HEK293T (cell line): Measurements from ENCODE around the gene GFI1.

ENCODE experiments used
- CTCF ChIA-PET: fragments of 350-600 bp; formaldehyde crosslinking; extraction: SDS; loops from one replicate; lab custom pipeline; 2021; ENCODE audit warnings: antibody characterized with exemption, inconsistent platforms; lab: Yijun Ruan, JAX
- POLR2A ChIA-PET: fragments of 350-600 bp; formaldehyde crosslinking; extraction: SDS; loops from one replicate; lab custom pipeline; 2020; ENCODE audit warnings: antibody characterized with exemption, inconsistent platforms; lab: Yijun Ruan, JAX
- DNase-seq: peaks from one replicate; pipeline ENCODE4 v3.0.0; 2012; ENCODE audit warnings: mixed read lengths; ENCODE audit errors: extremely low spot score
- ARNT ChIP-seq: fragments of 450-650 bp; IDR thresholded peaks from 2 replicates; pipeline ENCODE4 v1.6.1; 2017; ENCODE audit warnings: mild to moderate bottlenecking
- BHLHE40 ChIP-seq: fragments of 450-650 bp; IDR thresholded peaks from 2 replicates; pipeline ENCODE4 v1.6.1; 2016; ENCODE audit warnings: mild to moderate bottlenecking, moderate library complexity, borderline replicate concordance
- CTBP1 ChIP-seq: fragments of 450-650 bp; IDR thresholded peaks from 2 replicates; pipeline ENCODE4 v1.6.1; 2016; ENCODE audit warnings: borderline replicate concordance
- ELF4 ChIP-seq: fragments of 450-650 bp; IDR thresholded peaks from 2 replicates; pipeline ENCODE4 v1.6.1; 2017; ENCODE audit warnings: antibody characterized with exemption
- FOXA1 ChIP-seq: fragments of 450-650 bp; IDR thresholded peaks from 2 replicates; pipeline ENCODE4 v1.6.1; 2016; ENCODE audit warnings: mild to moderate bottlenecking
- FOXK2 ChIP-seq: fragments of 450-650 bp; IDR thresholded peaks from 2 replicates; pipeline ENCODE4 v1.6.1; 2016; ENCODE audit warnings: mild to moderate bottlenecking
- FOXM1 ChIP-seq: fragments of 450-650 bp; IDR thresholded peaks from 2 replicates; pipeline ENCODE4 v1.6.1; 2017; ENCODE audit warnings: mild to moderate bottlenecking, borderline replicate concordance
- HDGF ChIP-seq: fragments of 450-650 bp; IDR thresholded peaks from 2 replicates; pipeline ENCODE4 v1.6.1; 2017; ENCODE audit warnings: antibody characterized with exemption, borderline replicate concordance
- L3MBTL2 ChIP-seq: fragments of 450-650 bp; conservative IDR thresholded peaks from 2 replicates; pipeline ENCODE4 v1.6.1; 2016; ENCODE audit warnings: mild to moderate bottlenecking
- LEF1 ChIP-seq: fragments of 450-650 bp; IDR thresholded peaks from 2 replicates; pipeline ENCODE4 v1.6.1; 2017; ENCODE audit warnings: mild to moderate bottlenecking, borderline replicate concordance
- NFRKB ChIP-seq: fragments of 450-650 bp; IDR thresholded peaks from 2 replicates; pipeline ENCODE4 v1.6.1; 2016; ENCODE audit warnings: mild to moderate bottlenecking, moderate library complexity
- PKNOX1 ChIP-seq: fragments of 450-650 bp; IDR thresholded peaks from 2 replicates; pipeline ENCODE4 v1.6.1; 2016
- SP1 ChIP-seq: fragments of 450-650 bp; IDR thresholded peaks from 2 replicates; pipeline ENCODE4 v1.6.1; 2017
- SUZ12 ChIP-seq: fragments of 450-650 bp; IDR thresholded peaks from 2 replicates; pipeline ENCODE4 v1.6.1; 2016; ENCODE audit warnings: mild to moderate bottlenecking
- TARDBP ChIP-seq: fragments of 450-650 bp; IDR thresholded peaks from 2 replicates; pipeline ENCODE4 v1.6.1; 2016
- ZNF384 ChIP-seq: fragments of 450-650 bp; IDR thresholded peaks from 2 replicates; pipeline ENCODE4 v1.6.1; 2016

GFI1 gene

GRCh38 chr1:92430030-92430429, 56.7 kb downstream of the GFI1 start:
- TF ChIP-seq BHLHE40 (no peak), NFRKB (no peak), ARNT (no peak), FOXA1 (no peak), LEF1 (no peak), SP1 (no peak), ZNF384 (no peak), HDGF (no peak), ELF4 (no peak), SUZ12 (no peak), CTBP1 (no peak)
- CTCF ChIA-PET = no interaction called here
- DNase-seq = no peak
- POLR2A ChIA-PET = no interaction called here

GRCh38 chr1:92425617-92426016, 61.1 kb downstream of the GFI1 start:
- POLR2A ChIA-PET = no interaction called here
- no peak for DNase-seq
- TF ChIP-seq ARNT = no peak
- no peak for TF ChIP-seq NFRKB
- no peak for TF ChIP-seq FOXA1
- TF ChIP-seq ELF4 = no peak
- TF ChIP-seq SP1 = no peak
- TF ChIP-seq FOXM1 = no peak
- no peak for TF ChIP-seq TARDBP
- no peak for TF ChIP-seq LEF1
- no peak for TF ChIP-seq ZNF384
- TF ChIP-seq PKNOX1 = no peak
- TF ChIP-seq FOXK2 = no peak
- no peak for TF ChIP-seq CTBP1
- TF ChIP-seq SUZ12 = no peak
- no peak for TF ChIP-seq L3MBTL2
- no peak for TF ChIP-seq BHLHE40
- CTCF ChIA-PET = no interaction called here
